ENCODE measurements around the gene RPL21.

RPL21 gene

GRCh38 chr13:27302643-27303262 is 51.4 kb downstream of the RPL21 start:
- no peak for TF ChIP-seq CTCF (IDR thresholded peaks at IDR 0.05; ENCODE audit: insufficient read depth, low read depth, low read length, missing control alignments)

GRCh38 chr13:27304099-27304498 is 52.7 kb downstream of the RPL21 start:
- H3K4me3 ChIP-seq (ENCODE audit: low read length): no peak overlapping the region
- TF ChIP-seq CTCF (IDR thresholded peaks at IDR 0.05; ENCODE audit: insufficient read depth, low read depth, low read length, missing control alignments): no peak
- DNase-seq (ENCODE audit: low read depth): no peak

More at GRCh38 chr13:27302643-27303262, 51.4 kb downstream of the RPL21 start:
- no peak overlapping the region for H3K4me3 ChIP-seq (ENCODE audit: low read length)
- no peak for DNase-seq (ENCODE audit: low read depth)

GRCh38 chr13:27304611-27305010 is 53.3 kb downstream of the RPL21 start:
- no peak overlapping the region for H3K4me3 ChIP-seq (ENCODE audit: low read length)
- no peak for DNase-seq (ENCODE audit: low read depth)
- TF ChIP-seq CTCF (IDR thresholded peaks at IDR 0.05; ENCODE audit: insufficient read depth, low read depth, low read length, missing control alignments): no peak
